ENCODE data around the gene PRF1. TPM values are rescaled to one million over a fixed set of nuclear protein-coding genes. Genes with fewer than 3 reads are reported as not detected.

The PRF1 gene
- total RNA-seq, 1 experiment from 2014 or later, result 6.4 TPM

- TF ChIP-seq, protein P1, sequence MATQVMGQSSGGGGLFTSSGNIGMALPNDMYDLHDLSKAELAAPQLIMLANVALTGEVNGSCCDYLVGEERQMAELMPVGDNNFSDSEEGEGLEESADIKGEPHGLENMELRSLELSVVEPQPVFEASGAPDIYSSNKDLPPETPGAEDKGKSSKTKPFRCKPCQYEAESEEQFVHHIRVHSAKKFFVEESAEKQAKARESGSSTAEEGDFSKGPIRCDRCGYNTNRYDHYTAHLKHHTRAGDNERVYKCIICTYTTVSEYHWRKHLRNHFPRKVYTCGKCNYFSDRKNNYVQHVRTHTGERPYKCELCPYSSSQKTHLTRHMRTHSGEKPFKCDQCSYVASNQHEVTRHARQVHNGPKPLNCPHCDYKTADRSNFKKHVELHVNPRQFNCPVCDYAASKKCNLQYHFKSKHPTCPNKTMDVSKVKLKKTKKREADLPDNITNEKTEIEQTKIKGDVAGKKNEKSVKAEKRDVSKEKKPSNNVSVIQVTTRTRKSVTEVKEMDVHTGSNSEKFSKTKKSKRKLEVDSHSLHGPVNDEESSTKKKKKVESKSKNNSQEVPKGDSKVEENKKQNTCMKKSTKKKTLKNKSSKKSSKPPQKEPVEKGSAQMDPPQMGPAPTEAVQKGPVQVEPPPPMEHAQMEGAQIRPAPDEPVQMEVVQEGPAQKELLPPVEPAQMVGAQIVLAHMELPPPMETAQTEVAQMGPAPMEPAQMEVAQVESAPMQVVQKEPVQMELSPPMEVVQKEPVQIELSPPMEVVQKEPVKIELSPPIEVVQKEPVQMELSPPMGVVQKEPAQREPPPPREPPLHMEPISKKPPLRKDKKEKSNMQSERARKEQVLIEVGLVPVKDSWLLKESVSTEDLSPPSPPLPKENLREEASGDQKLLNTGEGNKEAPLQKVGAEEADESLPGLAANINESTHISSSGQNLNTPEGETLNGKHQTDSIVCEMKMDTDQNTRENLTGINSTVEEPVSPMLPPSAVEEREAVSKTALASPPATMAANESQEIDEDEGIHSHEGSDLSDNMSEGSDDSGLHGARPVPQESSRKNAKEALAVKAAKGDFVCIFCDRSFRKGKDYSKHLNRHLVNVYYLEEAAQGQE (IDR thresholded peaks at IDR 0.05; ENCODE audit: low read depth), result no peak
- TF ChIP-seq, protein P2, sequence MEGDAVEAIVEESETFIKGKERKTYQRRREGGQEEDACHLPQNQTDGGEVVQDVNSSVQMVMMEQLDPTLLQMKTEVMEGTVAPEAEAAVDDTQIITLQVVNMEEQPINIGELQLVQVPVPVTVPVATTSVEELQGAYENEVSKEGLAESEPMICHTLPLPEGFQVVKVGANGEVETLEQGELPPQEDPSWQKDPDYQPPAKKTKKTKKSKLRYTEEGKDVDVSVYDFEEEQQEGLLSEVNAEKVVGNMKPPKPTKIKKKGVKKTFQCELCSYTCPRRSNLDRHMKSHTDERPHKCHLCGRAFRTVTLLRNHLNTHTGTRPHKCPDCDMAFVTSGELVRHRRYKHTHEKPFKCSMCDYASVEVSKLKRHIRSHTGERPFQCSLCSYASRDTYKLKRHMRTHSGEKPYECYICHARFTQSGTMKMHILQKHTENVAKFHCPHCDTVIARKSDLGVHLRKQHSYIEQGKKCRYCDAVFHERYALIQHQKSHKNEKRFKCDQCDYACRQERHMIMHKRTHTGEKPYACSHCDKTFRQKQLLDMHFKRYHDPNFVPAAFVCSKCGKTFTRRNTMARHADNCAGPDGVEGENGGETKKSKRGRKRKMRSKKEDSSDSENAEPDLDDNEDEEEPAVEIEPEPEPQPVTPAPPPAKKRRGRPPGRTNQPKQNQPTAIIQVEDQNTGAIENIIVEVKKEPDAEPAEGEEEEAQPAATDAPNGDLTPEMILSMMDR (IDR thresholded peaks at IDR 0.05 in 2 of 3, conservative IDR thresholded peaks at IDR 0.05 in 1 of 3; ENCODE audit: borderline replicate concordance in 1 of 3, insufficient read depth in 1 of 3, low read depth in 2 of 3, low read length in 2 of 3), result no peak
- TF ChIP-seq CBX3 (IDR thresholded peaks at IDR 0.05; ENCODE audit: low read depth) (no peak), JUND (IDR thresholded peaks at IDR 0.05) (no peak), ELF1 (IDR thresholded peaks at IDR 0.05; ENCODE audit: borderline replicate concordance, low read depth) (no peak), POLR2A (IDR thresholded peaks at IDR 0.05; ENCODE audit: borderline replicate concordance, extremely low read depth, insufficient read depth, insufficient read length) (no peak), EGR1 (IDR thresholded peaks at IDR 0.05; ENCODE audit: low read depth) (no peak)
Measured at GRCh38 chr10:70551466-70551865, 51.1 kb downstream of the PRF1 start (continued).

GRCh38 chr10:70550459-70550858 lies 52.1 kb downstream of the PRF1 start:
- no peaks in the 10 kb centered on the region for H3K9me3 ChIP-seq (ENCODE audit: control insufficient read depth in 1 of 2, insufficient read depth in 1 of 2, low read depth in 1 of 2, low read length in 2 of 2)

More at GRCh38 chr10:70550459-70550858, 52.1 kb downstream of the PRF1 start:
- ChIA-PET CTCF (interaction anchor here (0.9 kb wide), 1 partner anchor 208 kb away, joined by 3 read pairs; no protein-coding TSS in a partner anchor), RAD21 (ENCODE audit: low non-redundant PET in 1 of 2, low total read pairs in 2 of 2, uncharacterized antibody in 2 of 2, unreplicated experiment in 2 of 2) (interaction anchor here in 1 of 2 experiments (1.7 kb wide), 1 partner anchor 208 kb away, joined by 3 read pairs; no protein-coding TSS in a partner anchor), POLR2A (no interaction called here)
- H3K4me1 ChIP-seq (ENCODE audit: control insufficient read depth in 1 of 2, insufficient read depth in 2 of 2, low read length in 2 of 2), result peaks cover 4 to 48% of the 10 kb centered on the region in 2 experiments; a peak in 3 of 4 replicates
- H3K27ac ChIP-seq (ENCODE audit: low read depth, low read length), result no peak overlapping the region
- ATAC-seq (no peak), DNase-seq (ENCODE audit: low read depth, low spot score) (no peak)
- H4K20me1 ChIP-seq (ENCODE audit: insufficient read depth), result no peaks in the 10 kb centered on the region
- H3K4me2 ChIP-seq (ENCODE audit: low read length), result no peak overlapping the region
- no TSS peak for BruUV-seq (replicated peaks)
- H3K4me3 ChIP-seq (replicated peaks in 1 of 2; ENCODE audit: low read depth in 1 of 2, low read length in 2 of 2), result no peak overlapping the region
- intact Hi-C loops (cut with micrococcal nuclease), result loop anchor here (1.0 to 2.0 kb wide), 3 partner anchors 208 to 330 kb away; partner anchors contain the start of gene SGPL1
- H2AFZ ChIP-seq (ENCODE audit: low read depth, low read length, poor library complexity, severe bottlenecking), result no peak overlapping the region
- H3K79me2 ChIP-seq (ENCODE audit: insufficient read depth, low read length), result no peaks in the 10 kb centered on the region
- H3K9ac ChIP-seq (ENCODE audit: low read length), result no peak overlapping the region
- H3K36me3 ChIP-seq (ENCODE audit: control insufficient read depth in 1 of 2, insufficient read depth in 2 of 2, low read length in 2 of 2), result peaks cover 12 to 20% of the 10 kb centered on the region in 2 experiments; a peak in 3 of 4 replicates
- no peaks in the 10 kb centered on the region for H3K9me2 ChIP-seq (ENCODE audit: insufficient read depth)
- TF ChIP-seq CBX3 (IDR thresholded peaks at IDR 0.05; ENCODE audit: low read depth), result no peak
- TF ChIP-seq SRF (IDR thresholded peaks at IDR 0.05; ENCODE audit: low read depth), result no peak
- no peak for TF ChIP-seq ELF1 (IDR thresholded peaks at IDR 0.05; ENCODE audit: borderline replicate concordance, low read depth)
- no peak for TF ChIP-seq FOSL1 (IDR thresholded peaks at IDR 0.05; ENCODE audit: low read depth)
- no peak for TF ChIP-seq SIN3A (IDR thresholded peaks at IDR 0.05; ENCODE audit: low read depth)
- no peak for TF ChIP-seq ZFX (IDR thresholded peaks at IDR 0.05)
- TF ChIP-seq, protein P1 (IDR thresholded peaks at IDR 0.05; ENCODE audit: low read depth), result no peak
- TF ChIP-seq JUND (IDR thresholded peaks at IDR 0.05), result no peak
- TF ChIP-seq CEBPB (IDR thresholded peaks at IDR 0.05; ENCODE audit: low read depth), result no peak
- H3K27me3 ChIP-seq (ENCODE audit: insufficient read depth, low read length), result no peaks in the 10 kb centered on the region
